Fibroblast of lung (primary cell): Measurements from ENCODE around the gene ANXA4.

ENCODE experiments used
- CTCF ChIP-seq, 2 donors: IDR thresholded peaks in 1 of 2; conservative IDR thresholded peaks in 1 of 2; 1 replicate in 1 of 2; 2 replicates in 1 of 2; pipeline ENCODE4 v1.5.1; 2011 to 2012; ENCODE audit warnings: low read length in 2 of 2, control low read depth in 1 of 2, inconsistent platforms in 1 of 2, low read depth in 1 of 2, mild to moderate bottlenecking in 1 of 2
- EZH2 ChIP-seq: IDR thresholded peaks from 2 replicates; pipeline ENCODE4 v1.5.1; 2012; ENCODE audit warnings: low read length, control low read depth, mild to moderate bottlenecking; ENCODE audit errors: missing control alignments

- TF ChIP-seq CTCF (conservative IDR thresholded peaks at IDR 0.05 in 1 of 2, IDR thresholded peaks at IDR 0.05 in 1 of 2; ENCODE audit: low read depth in 1 of 2, low read length in 2 of 2) (no peak), EZH2 (no peak)
These were observed 106.4 kb downstream of the ANXA4 start for GRCh38 chr2:69848186-69848790.
